Measurements from ENCODE around the gene WDFY2.
A peak's percentile ranks its signal among the peaks of the same experiment; 100 is the strongest.

The WDFY2 gene

GRCh38 chr13:51557875-51558612 is 26.2 kb upstream of the WDFY2 start:
- no peak overlapping the region for H3K27ac ChIP-seq (replicated peaks; ENCODE audit: low read length)
- H4K8ac ChIP-seq (ENCODE audit: low read depth, low read length): no peak overlapping the region
- H2BK5ac ChIP-seq (ENCODE audit: low read length): no peak overlapping the region

DNA sequence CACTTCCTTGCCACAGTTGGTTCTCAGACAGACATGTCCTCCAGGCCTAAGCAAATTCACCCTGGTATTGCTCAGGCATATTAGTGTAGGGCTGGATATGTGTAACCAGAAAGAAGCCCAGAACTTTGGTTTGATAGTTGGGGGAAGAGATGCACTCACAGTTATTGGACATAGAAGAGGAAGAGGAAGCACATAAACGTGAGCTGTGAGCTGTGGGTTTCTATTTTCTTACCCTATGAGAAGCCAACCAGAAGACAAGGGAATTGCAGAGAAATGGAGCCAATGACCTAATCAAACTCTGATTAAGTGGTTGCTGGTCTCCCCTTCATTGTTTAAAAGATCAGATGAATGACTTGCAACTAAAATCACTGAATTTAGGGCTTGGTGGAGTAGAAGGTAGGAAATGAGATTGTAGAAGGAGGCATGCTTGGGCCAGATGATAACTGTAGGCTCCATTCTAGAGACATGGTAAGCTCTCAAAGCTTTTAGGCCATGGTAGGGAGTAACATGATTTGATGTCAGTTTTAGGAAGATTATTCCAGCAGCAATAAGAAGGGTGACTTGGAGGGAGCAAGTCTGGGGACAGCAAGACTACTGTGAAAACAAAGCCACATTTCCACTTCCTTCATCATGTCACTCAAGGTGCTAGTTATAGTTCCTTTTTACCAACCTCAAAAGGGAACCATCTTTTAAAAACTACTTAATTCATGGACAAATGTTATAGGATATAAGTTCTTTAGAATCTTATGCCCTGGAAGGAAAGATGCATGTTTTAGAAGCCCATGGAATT is 24.1 kb upstream of the WDFY2 start:
- no peak overlapping the region for H3K9ac ChIP-seq (ENCODE audit: low read depth, low read length, poor library complexity)
- H2BK12ac ChIP-seq (ENCODE audit: low read length): no peak overlapping the region
- DNase-seq (ENCODE audit: low spot score): no peak
- no peak overlapping the region for H3K4ac ChIP-seq (ENCODE audit: low read length)
- no peak overlapping the region for H4K91ac ChIP-seq (ENCODE audit: low read depth, low read length, poor library complexity)
- H3K18ac ChIP-seq (ENCODE audit: low read length): no peak overlapping the region
- H3K27ac ChIP-seq (replicated peaks; ENCODE audit: low read length): no peak overlapping the region
- no peak overlapping the region for H2AK5ac ChIP-seq (ENCODE audit: low read depth, low read length)
- H3K9me3 ChIP-seq (replicated peaks in 1 of 2; ENCODE audit: control insufficient read depth in 2 of 2, insufficient read depth in 1 of 2, low read depth in 1 of 2, low read length in 2 of 2): peaks cover 0 to 2% of the 10 kb centered on the region in 2 donors
- no peak overlapping the region for H4K8ac ChIP-seq (ENCODE audit: low read depth, low read length)
- no peaks in the 10 kb centered on the region for H3K36me3 ChIP-seq (replicated peaks in 1 of 2; ENCODE audit: control insufficient read depth in 2 of 2, insufficient read depth in 2 of 2, low read length in 2 of 2)
- no peak overlapping the region for H3K4me2 ChIP-seq (ENCODE audit: insufficient read depth, low read length, poor library complexity, severe bottlenecking)
- no peaks in the 10 kb centered on the region for H3K79me1 ChIP-seq (ENCODE audit: low read depth, low read length)
- no peaks in the 10 kb centered on the region for H3K27me3 ChIP-seq (ENCODE audit: control insufficient read depth in 3 of 3, insufficient read depth in 3 of 3, low read depth in 1 of 3, low read length in 3 of 3)
- no peak overlapping the region for H3K4me3 ChIP-seq (ENCODE audit: low read length in 2 of 2)
- no peak overlapping the region for H2BK5ac ChIP-seq (ENCODE audit: low read length)
- no peaks in the 10 kb centered on the region for H3K4me1 ChIP-seq (ENCODE audit: control insufficient read depth in 2 of 2, insufficient read depth in 1 of 2, low read depth in 1 of 2, low read length in 2 of 2)
- H3K14ac ChIP-seq (ENCODE audit: low read length): no peak overlapping the region
- no peak overlapping the region for H2BK120ac ChIP-seq (ENCODE audit: low read depth, low read length)
- H2BK15ac ChIP-seq (ENCODE audit: low read length): no peak overlapping the region
- no peak overlapping the region for H2AFZ ChIP-seq (ENCODE audit: low read length)
- H3K23ac ChIP-seq (ENCODE audit: low read depth, low read length, poor library complexity): no peak overlapping the region
- WGBS, 2 donors (ENCODE audit: extremely low coverage in 2 of 2, insufficient read length in 2 of 2, insufficient replicate concordance in 1 of 2): no CpG with 5 or more reads among the region's 1 CpG

More at GRCh38 chr13:51557875-51558612, 26.2 kb upstream of the WDFY2 start:
- no peaks in the 10 kb centered on the region for H3K27me3 ChIP-seq (ENCODE audit: control insufficient read depth in 3 of 3, insufficient read depth in 3 of 3, low read depth in 1 of 3, low read length in 3 of 3)
- no peak overlapping the region for H3K4me3 ChIP-seq (ENCODE audit: low read length in 2 of 2)
- no peaks in the 10 kb centered on the region for H3K79me1 ChIP-seq (ENCODE audit: low read depth, low read length)
- no peak overlapping the region for H2AK5ac ChIP-seq (ENCODE audit: low read depth, low read length)
- no peaks in the 10 kb centered on the region for H3K36me3 ChIP-seq (replicated peaks in 1 of 2; ENCODE audit: control insufficient read depth in 2 of 2, insufficient read depth in 2 of 2, low read length in 2 of 2)
- H3K9ac ChIP-seq (ENCODE audit: low read depth, low read length, poor library complexity): no peak overlapping the region
- H2AFZ ChIP-seq (ENCODE audit: low read length): peak overlapping the region; percentile 64
- no peak overlapping the region for H2BK15ac ChIP-seq (ENCODE audit: low read length)
- H2BK12ac ChIP-seq (ENCODE audit: low read length): no peak overlapping the region
- H3K23ac ChIP-seq (ENCODE audit: low read depth, low read length, poor library complexity): no peak overlapping the region
- no peaks in the 10 kb centered on the region for H3K4me1 ChIP-seq (ENCODE audit: control insufficient read depth in 2 of 2, insufficient read depth in 1 of 2, low read depth in 1 of 2, low read length in 2 of 2)
- WGBS, 2 donors (ENCODE audit: extremely low coverage in 2 of 2, insufficient read length in 2 of 2, insufficient replicate concordance in 1 of 2): 100% methylated on average over 1 of the region's 10 CpGs
- DNase-seq (ENCODE audit: low spot score): no peak
- no peak overlapping the region for H3K4me2 ChIP-seq (ENCODE audit: insufficient read depth, low read length, poor library complexity, severe bottlenecking)
- H3K14ac ChIP-seq (ENCODE audit: low read length): no peak overlapping the region
- H3K4ac ChIP-seq (ENCODE audit: low read length): no peak overlapping the region
- peaks cover 0 to 2% of the 10 kb centered on the region in 2 donors for H3K9me3 ChIP-seq (replicated peaks in 1 of 2; ENCODE audit: control insufficient read depth in 2 of 2, insufficient read depth in 1 of 2, low read depth in 1 of 2, low read length in 2 of 2)
- H3K18ac ChIP-seq (ENCODE audit: low read length): no peak overlapping the region
- no peak overlapping the region for H2BK120ac ChIP-seq (ENCODE audit: low read depth, low read length)
- H4K91ac ChIP-seq (ENCODE audit: low read depth, low read length, poor library complexity): no peak overlapping the region

DNA sequence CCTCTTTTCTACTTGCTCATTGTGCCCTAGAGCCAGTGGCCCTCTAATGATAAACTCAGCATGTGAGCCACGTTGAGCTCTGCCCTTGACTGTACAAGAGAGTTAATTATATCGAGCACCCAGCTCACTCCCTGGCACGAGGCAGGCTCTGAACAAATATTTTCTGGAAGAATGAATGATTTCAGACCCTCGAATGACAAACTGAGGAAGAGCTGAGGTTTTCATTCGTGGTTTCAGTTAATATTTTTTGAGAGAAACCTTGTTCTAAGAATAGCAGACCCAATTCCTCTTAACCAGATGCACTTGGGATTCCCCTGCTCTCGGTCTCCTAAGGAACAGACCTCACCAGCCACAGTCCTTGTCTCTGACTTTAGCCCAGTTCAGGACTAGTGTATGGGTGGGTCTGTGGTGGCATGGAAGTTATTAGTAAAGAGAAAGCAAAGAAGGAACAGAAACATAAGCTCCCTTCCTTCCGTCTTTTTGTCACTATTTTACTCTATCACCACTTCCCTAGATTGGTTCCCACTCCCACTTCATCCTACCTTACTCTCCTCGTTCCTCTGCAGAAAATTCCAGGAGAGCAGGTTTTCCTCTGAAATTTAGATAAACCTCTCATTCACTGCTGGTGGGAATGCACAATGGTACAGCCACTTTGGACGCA is 22.1 kb upstream of the WDFY2 start:
- no peak overlapping the region for H2AK5ac ChIP-seq (ENCODE audit: low read depth, low read length)
- H3K9ac ChIP-seq (ENCODE audit: low read depth, low read length, poor library complexity): no peak overlapping the region
- H3K4me2 ChIP-seq (ENCODE audit: insufficient read depth, low read length, poor library complexity, severe bottlenecking): no peak overlapping the region
- DNase-seq (ENCODE audit: low spot score): no peak
- H3K79me1 ChIP-seq (ENCODE audit: low read depth, low read length): no peaks in the 10 kb centered on the region
- H3K27me3 ChIP-seq (ENCODE audit: control insufficient read depth in 3 of 3, insufficient read depth in 3 of 3, low read depth in 1 of 3, low read length in 3 of 3): no peaks in the 10 kb centered on the region
- H2BK15ac ChIP-seq (ENCODE audit: low read length): no peak overlapping the region
- H3K4ac ChIP-seq (ENCODE audit: low read length): no peak overlapping the region
- no peak overlapping the region for H2AFZ ChIP-seq (ENCODE audit: low read length)
- no peaks in the 10 kb centered on the region for H3K36me3 ChIP-seq (replicated peaks in 1 of 2; ENCODE audit: control insufficient read depth in 2 of 2, insufficient read depth in 2 of 2, low read length in 2 of 2)
- no peak overlapping the region for H3K14ac ChIP-seq (ENCODE audit: low read length)
- H3K4me1 ChIP-seq (ENCODE audit: control insufficient read depth in 2 of 2, insufficient read depth in 1 of 2, low read depth in 1 of 2, low read length in 2 of 2): no peaks in the 10 kb centered on the region
- peaks cover 0 to 2% of the 10 kb centered on the region in 2 donors for H3K9me3 ChIP-seq (replicated peaks in 1 of 2; ENCODE audit: control insufficient read depth in 2 of 2, insufficient read depth in 1 of 2, low read depth in 1 of 2, low read length in 2 of 2)
- H3K4me3 ChIP-seq (ENCODE audit: low read length in 2 of 2): no peak overlapping the region
- no peak overlapping the region for H2BK12ac ChIP-seq (ENCODE audit: low read length)
- no peak overlapping the region for H4K91ac ChIP-seq (ENCODE audit: low read depth, low read length, poor library complexity)
- no peak overlapping the region for H3K23ac ChIP-seq (ENCODE audit: low read depth, low read length, poor library complexity)
- WGBS, 2 donors (ENCODE audit: extremely low coverage in 2 of 2, insufficient read length in 2 of 2, insufficient replicate concordance in 1 of 2): no CpG with 5 or more reads among the region's 9 CpGs
- H3K18ac ChIP-seq (ENCODE audit: low read length): no peak overlapping the region
- no peak overlapping the region for H4K8ac ChIP-seq (ENCODE audit: low read depth, low read length)
- H3K27ac ChIP-seq (replicated peaks; ENCODE audit: low read length): no peak overlapping the region
- H2BK120ac ChIP-seq (ENCODE audit: low read depth, low read length): no peak overlapping the region
- no peak overlapping the region for H2BK5ac ChIP-seq (ENCODE audit: low read length)

DNA sequence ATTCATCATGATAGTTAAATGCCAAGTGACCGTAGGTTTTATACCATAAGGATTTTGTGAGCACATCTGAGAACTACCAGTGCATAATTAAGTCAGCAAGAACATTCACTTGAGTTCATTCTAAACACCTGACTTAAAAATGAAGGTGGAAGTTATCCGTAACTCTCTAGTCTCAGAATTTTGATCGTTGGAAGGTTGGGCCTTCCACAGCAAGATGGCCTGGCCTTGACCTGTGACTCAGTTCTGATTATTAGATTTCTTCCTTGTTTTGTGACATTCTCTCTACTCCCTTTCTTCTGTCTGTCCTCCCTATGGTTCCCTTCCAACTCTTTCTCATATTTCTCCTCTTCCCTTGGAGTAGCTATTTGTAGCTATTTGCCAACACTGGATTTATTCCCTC is 20.0 kb upstream of the WDFY2 start:
- DNase-seq (ENCODE audit: low spot score): no peak
- no CpG with 5 or more reads among the region's 3 CpGs for WGBS, 2 donors (ENCODE audit: extremely low coverage in 2 of 2, insufficient read length in 2 of 2, insufficient replicate concordance in 1 of 2)

More for the DNA sequence above, 20.0 kb upstream of the WDFY2 start:
- Histone ChIP-seq H2BK5ac (ENCODE audit: low read length) (no peak overlapping the region), H2AK5ac (ENCODE audit: low read depth, low read length) (no peak overlapping the region), H2BK120ac (ENCODE audit: low read depth, low read length) (no peak overlapping the region), H3K9me3 (replicated peaks in 1 of 2; ENCODE audit: control insufficient read depth in 2 of 2, insufficient read depth in 1 of 2, low read depth in 1 of 2, low read length in 2 of 2) (no peaks in the 10 kb centered on the region), H3K18ac (ENCODE audit: low read length) (no peak overlapping the region), H3K23ac (ENCODE audit: low read depth, low read length, poor library complexity) (no peak overlapping the region), H3K27ac (replicated peaks; ENCODE audit: low read length) (no peak overlapping the region), H4K8ac (ENCODE audit: low read depth, low read length) (no peak overlapping the region), H3K4ac (ENCODE audit: low read length) (no peak overlapping the region), H3K36me3 (replicated peaks in 1 of 2; ENCODE audit: control insufficient read depth in 2 of 2, insufficient read depth in 2 of 2, low read length in 2 of 2) (no peaks in the 10 kb centered on the region), H3K9ac (ENCODE audit: low read depth, low read length, poor library complexity) (no peak overlapping the region), H2AFZ (ENCODE audit: low read length) (no peak overlapping the region), H3K14ac (ENCODE audit: low read length) (no peak overlapping the region), H3K4me1 (ENCODE audit: control insufficient read depth in 2 of 2, insufficient read depth in 1 of 2, low read depth in 1 of 2, low read length in 2 of 2) (no peaks in the 10 kb centered on the region), H3K4me3 (ENCODE audit: low read length in 2 of 2) (no peak overlapping the region), H3K27me3 (ENCODE audit: control insufficient read depth in 3 of 3, insufficient read depth in 3 of 3, low read depth in 1 of 3, low read length in 3 of 3) (no peaks in the 10 kb centered on the region), H2BK15ac (ENCODE audit: low read length) (no peak overlapping the region), H3K4me2 (ENCODE audit: insufficient read depth, low read length, poor library complexity, severe bottlenecking) (no peak overlapping the region), H2BK12ac (ENCODE audit: low read length) (no peak overlapping the region), H4K91ac (ENCODE audit: low read depth, low read length, poor library complexity) (no peak overlapping the region), H3K79me1 (ENCODE audit: low read depth, low read length) (no peaks in the 10 kb centered on the region)
